Left renal pelvis (tissue), 4 donors: Measurements from ENCODE around the gene CPNE5. TPM values are rescaled to one million over a fixed set of nuclear protein-coding genes. Genes with fewer than 3 reads are reported as not detected.
A peak's percentile ranks its signal among the peaks of the same experiment; 100 is the strongest.

Experiments
- DNase-seq, 4 donors: peaks; one replicate each; pipeline ENCODE4 v3.0.0-alpha.2; 2013; ENCODE audit warnings: low read depth in 4 of 4, low spot score in 3 of 4
- polyA plus RNA-seq, 4 donors: library from polyadenylated mRNA; unstranded; fragments of 120-200 nt; gene quantifications; one replicate each; pipeline ENCODE4 v1.2.1, GENCODE V29; 2013; ENCODE audit not compliant: insufficient read length in 4 of 4

Gene CPNE5
- polyA plus RNA-seq, 4 donors = 7.7 to 15.0 (median 11.8) TPM

DNA sequence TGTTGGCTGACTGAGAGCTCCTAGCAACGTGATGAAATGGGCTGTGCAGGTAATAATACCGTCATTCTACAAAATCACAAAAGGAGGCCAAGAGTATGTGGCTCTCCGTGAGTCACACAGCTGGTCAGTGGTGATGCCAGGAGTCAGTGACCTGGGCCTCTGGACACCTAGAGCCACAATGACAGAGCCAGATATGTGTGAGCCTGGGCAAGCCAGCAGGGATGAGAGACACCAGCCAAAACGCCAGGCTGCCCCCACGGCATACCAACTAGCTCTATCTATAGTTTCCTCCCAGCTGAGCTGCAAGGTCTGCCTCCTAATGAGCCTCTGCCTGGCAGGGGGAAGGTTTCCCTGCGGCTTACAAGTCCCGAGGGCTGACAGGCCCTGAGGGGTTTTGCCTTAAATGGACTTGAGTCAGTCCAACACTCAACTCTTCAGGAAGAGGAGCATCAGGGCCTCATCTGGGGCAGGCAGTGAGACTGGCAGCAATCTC is 70.0 kb downstream of the CPNE5 start:
- no peak for DNase-seq

GRCh38 chr6:36766399-36766945 is 72.8 kb downstream of the CPNE5 start:
- no peak for DNase-seq

DNA sequence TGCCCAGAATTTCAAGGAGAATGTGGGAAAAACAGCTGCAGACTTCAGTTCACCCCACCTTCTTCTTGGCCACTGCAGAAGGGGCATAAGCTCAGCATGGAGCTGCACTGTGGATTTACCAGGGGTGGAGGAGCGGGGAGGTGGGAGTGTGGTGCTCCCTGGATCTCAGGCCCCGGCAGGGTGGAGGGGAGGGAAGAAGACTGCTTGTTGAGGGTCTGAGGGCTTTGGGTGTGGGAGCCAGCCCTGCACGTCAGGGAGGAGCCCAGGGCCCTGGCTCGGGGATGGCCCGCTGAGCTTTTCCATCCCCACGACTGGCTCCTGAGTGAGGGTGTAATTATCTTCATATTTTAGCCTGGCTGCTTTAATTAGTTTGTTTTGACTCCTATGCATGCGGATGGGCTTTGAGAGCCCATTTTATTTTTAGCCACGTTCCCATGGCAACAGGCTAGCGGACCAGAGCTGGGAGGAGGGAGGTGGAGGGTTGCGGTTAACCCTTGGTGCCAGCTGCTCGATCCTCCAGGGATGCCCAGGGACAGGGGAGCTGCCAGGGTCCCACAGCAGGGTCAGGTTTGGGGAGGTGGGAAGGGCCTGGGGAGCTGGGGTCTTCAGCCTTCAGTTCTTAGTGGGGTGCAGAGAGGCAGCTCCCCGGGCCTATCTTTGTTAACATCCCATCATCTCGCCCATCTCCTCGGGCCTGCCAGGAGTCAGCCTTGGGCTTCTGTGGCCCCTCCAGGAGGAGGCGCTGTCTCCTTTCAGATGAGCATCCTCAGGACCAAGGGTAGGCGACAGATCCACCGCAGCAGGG is 73.4 kb downstream of the CPNE5 start:
- DNase-seq = peak; percentile 64 to 71 (median 66)

DNA sequence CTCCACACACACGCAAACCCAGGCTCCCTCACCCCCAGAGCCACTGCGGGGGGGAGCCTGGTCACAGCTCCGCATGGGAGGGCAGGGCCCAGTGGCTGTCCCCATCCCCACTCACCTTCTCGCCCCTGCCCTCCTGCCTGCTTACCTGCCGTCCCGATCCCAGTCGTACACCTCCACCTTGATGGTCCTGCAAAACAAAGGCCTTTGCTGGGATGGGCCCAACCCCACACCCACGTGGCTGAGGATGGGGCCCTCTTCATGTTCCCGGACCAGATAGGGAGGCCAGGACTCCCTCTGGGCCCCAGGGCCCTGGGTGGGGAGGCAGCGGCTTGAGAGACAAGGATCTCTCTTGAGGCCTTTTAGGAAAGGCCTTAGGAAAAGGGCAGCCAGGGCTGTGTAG is 74.1 kb downstream of the CPNE5 start:
- DNase-seq = no peak

GRCh38 chr6:36762123-36762522 is 77.1 kb downstream of the CPNE5 start:
- no peak for DNase-seq

- DNase-seq = no peak
Measured at GRCh38 chr6:36760685-36761435, 78.4 kb downstream of the CPNE5 start.

GRCh38 chr6:36759148-36759759 is 80.0 kb downstream of the CPNE5 start:
- peak in 2 of 4 donors; percentile 36 to 52 for DNase-seq

DNA sequence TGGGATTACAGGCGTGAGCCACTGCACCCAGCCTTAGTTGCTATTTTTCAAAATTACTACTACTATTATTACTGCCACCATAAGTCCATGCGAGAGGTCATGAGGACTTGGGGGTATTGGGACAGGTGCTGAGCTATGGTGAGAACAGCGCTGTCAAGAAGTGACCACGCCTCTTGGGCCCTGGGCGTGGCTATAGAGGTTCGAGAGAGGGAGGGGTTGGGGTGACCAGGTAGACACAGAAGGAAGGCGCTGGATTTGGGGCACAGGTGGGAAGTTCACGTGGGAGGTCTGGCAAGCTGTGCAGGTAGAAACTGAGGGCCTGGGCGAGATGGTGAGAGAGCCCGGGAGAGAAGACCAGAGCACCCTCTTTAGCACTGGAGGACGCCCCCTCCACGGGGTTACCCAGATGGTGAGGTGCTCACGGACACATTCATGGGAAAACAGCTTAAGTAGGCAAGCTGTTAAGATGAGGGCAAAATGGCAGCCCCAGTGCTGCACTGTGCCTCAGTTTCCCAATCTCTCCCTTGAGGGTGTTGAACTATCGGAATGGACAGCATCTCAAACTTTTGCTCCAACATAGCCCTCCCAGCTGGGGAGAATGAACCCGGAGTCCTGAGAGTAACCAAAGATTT is 80.6 kb downstream of the CPNE5 start:
- no peak for DNase-seq

DNA sequence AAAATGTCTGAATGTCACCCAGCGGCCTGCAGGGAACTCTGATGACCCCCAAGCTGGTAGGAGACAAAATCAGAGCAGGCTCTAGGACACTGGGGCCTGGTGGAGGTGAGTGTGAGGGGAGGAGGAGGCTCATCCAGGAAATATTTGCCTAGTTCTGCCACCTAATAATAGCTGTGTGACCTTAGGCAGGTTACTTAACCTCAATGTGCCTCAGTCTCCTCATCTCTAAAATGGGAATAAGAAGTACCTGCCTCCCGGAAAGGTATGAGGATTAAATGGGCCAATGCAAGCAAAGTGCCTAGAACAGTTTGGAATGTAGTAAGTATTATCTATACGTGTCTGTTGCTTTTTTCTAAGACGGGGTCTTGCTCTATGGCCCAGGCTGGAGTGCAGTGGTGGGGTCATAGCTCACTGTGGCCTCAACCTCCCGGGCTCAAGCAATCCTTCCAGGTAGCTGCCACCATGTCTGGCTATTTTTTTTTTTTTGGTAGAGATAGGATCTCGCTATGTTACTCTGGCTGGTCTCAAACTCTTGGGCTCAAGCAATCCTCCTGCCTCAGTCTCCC is 81.2 kb downstream of the CPNE5 start:
- no peak for DNase-seq

DNA sequence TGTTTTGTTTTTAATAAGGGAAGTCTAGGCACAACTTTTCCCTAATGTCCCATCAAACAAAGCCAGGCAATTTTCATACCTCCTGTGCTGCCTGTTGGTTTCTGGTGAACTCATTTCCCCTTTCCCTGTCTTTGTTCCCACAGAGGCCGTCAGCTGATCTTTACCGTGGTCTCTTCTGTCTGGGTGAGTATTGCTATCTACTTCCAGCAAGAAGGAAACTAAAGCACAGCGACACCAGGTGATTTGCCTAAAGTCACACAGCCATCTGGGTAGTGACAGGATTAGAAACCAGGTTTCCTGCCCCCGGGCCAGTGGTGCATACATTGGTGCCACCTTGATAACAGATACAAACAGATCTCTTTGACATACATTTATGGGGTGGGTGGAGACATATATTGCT is 82.0 kb downstream of the CPNE5 start:
- DNase-seq = no peak

GRCh38 chr6:36756786-36757185 is 82.5 kb downstream of the CPNE5 start:
- no peak for DNase-seq

DNA sequence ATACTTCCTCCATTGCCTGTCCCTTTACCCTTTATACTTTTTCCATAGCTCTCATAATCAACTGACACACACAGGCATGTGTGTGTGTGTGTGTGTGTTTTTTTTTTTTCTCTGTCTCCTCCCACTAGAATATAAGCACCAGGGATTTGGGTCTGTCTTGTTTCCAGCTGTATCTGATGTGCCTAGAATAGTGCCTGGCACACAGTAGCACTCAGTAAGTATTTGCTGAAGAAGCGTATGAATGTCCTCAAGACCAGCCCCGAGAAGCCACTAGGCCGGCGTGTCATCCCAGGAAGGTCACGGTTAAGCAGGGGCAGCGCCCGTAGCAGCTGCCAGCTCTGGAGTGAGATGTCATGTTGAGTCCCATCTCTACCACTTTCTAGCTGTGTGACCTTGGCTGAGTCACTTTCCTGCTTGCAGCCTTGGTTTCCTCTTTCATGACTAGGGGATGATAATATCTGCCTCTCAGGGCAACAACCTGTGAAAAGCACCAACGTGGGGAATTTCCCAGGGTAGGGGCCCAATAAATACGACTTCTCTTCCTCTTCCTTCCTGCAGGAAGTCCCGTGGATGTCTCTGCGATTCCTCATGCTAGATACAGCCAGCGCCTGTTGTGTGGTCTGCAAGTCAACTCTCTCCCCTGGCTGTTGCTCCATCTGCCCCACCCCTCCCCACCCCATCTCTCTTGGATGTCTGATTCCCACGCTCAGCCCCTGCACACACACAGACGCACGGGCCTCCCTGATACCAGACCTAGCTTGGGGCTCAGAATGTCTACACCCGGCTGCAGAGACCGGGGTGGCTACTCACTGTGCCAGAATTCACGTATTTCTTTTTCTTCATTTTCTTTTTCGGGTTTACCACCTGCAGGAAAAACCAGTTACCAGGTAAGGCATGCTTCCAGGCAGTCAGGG is 83.6 kb downstream of the CPNE5 start:
- DNase-seq = no peak

DNA sequence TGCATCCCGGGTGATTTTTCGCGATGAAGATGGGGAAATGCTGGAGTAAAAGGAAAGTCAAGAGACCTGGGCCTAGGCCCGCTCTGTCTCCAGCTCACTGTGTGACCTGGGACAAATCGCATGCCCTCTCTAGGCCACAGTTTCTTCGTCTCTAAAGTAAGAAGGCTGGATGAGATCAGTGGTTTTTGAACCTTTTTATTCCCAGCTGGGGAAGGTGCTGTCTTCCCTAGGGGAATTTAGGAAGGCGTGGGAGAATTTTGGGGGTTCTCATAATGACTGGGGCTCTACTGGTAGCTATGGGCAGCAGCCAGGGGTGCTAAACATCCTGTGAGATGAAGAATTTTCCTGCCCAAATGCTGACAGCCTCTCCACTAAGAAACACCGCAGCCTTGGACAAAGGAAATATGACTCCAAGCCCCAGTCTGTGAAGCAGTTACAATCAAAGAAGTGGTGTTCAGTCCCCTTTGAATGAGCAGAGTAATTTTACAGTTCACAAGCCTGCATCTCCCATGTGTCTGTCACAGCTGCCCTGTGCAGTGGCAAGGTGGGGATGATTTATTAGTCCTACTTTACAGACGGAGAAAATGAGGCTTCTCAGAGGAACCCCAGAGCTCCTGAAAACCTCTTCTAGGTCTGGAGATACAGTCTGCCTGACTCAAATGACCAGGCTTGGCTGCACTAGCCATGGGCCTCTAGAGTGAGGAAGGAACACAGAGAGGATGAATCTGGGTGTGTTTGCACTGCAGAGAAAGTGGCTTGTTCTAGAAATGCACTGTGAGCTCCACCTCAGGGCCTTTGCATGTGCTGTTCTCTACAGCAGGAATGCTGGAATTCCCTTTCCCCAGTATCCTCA is 84.4 kb downstream of the CPNE5 start:
- no peak for DNase-seq

- no peak for DNase-seq
Measured at GRCh38 chr6:36753671-36754405, 85.4 kb downstream of the CPNE5 start.

DNA sequence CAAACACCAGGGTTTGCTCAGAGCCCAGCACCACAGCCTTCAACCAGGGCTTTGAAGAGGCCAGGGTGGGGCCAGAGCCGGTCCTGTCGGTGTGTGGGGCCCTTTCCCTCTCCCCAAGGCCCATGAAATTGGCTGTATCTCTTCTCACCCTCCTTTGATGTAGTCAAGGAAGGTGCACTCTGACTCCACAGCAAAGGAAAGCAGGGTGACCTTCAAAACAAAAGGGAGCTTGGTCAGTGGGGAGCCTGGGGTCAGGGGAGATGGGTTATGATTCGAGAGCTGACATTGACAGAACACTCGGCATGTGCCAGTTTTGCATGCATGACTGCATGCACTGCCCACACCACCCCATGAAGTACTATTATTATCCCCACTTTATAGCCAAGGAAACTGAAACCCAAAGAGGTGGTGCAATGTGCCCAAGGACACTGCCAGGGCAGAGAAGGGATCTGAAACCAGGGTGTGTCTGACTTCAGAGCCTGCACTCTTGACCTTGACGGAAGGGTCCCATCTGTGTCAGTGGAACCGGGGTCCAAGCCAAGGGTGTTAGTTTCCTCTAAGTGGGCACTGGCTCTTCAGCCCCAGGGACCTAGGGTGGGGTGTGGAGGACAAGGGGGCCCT is 86.2 kb downstream of the CPNE5 start:
- DNase-seq = no peak

GRCh38 chr6:36752187-36752885 is 86.9 kb downstream of the CPNE5 start:
- no peak for DNase-seq

GRCh38 chr6:36751833-36752186 is 87.4 kb downstream of the CPNE5 start:
- no peak for DNase-seq
